ENCODE results near the gene HDAC9.

GRCh38 chr7:18798088-18798906 is 302.7 kb downstream of the HDAC9 start:
- TF ChIP-seq, protein P1, sequence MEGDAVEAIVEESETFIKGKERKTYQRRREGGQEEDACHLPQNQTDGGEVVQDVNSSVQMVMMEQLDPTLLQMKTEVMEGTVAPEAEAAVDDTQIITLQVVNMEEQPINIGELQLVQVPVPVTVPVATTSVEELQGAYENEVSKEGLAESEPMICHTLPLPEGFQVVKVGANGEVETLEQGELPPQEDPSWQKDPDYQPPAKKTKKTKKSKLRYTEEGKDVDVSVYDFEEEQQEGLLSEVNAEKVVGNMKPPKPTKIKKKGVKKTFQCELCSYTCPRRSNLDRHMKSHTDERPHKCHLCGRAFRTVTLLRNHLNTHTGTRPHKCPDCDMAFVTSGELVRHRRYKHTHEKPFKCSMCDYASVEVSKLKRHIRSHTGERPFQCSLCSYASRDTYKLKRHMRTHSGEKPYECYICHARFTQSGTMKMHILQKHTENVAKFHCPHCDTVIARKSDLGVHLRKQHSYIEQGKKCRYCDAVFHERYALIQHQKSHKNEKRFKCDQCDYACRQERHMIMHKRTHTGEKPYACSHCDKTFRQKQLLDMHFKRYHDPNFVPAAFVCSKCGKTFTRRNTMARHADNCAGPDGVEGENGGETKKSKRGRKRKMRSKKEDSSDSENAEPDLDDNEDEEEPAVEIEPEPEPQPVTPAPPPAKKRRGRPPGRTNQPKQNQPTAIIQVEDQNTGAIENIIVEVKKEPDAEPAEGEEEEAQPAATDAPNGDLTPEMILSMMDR (conservative IDR thresholded peaks at IDR 0.05 in 1 of 2, IDR thresholded peaks at IDR 0.05 in 1 of 2; ENCODE audit: low read depth in 1 of 2, low read length in 2 of 2), result no peak
- no peak for TF ChIP-seq EZH2 (IDR thresholded peaks at IDR 0.05; ENCODE audit: low read length, missing control alignments)

Data from fibroblast of lung (primary cell).